ENCODE results near the gene OPHN1.

- TF ChIP-seq POLR2AphosphoS5 (IDR thresholded peaks at IDR 0.05), result no peak
- TF ChIP-seq CTCF (IDR thresholded peaks at IDR 0.05), result no peak
- TF ChIP-seq EP300 (IDR thresholded peaks at IDR 0.05), result no peak
These were observed 373.8 kb downstream of the OPHN1 start for GRCh38 chrX:68059469-68059868.

Measured in gastroesophageal sphincter (tissue), 3 donors.